ENCODE results near the gene TNS1.

- TF ChIP-seq POLR2A (IDR thresholded peaks at IDR 0.05) (no peak), CTCF (IDR thresholded peaks at IDR 0.05) (no peak)
These were observed 27.2 kb downstream of the TNS1 start for GRCh38 chr2:217975626-217976025.

Measured in lower leg skin (tissue), 3 donors.